HG03575 (cell line): ENCODE data around the gene TRMT10C.
"Not testable (repeated sequence)": the region's sequence is repeated elsewhere in the genome, so short reads cannot be mapped to it uniquely, and the experiment has no call there.

ENCODE experiments used
- ATAC-seq: cut with Tn5 transposase; IDR thresholded peaks from one replicate; pipeline ENCODE4 v1.9.1; 2021; ENCODE audit not compliant: unreplicated experiment, insufficient number of reproducible peaks, low FRiP score; ENCODE audit errors: extremely low read depth

The TRMT10C gene

DNA sequence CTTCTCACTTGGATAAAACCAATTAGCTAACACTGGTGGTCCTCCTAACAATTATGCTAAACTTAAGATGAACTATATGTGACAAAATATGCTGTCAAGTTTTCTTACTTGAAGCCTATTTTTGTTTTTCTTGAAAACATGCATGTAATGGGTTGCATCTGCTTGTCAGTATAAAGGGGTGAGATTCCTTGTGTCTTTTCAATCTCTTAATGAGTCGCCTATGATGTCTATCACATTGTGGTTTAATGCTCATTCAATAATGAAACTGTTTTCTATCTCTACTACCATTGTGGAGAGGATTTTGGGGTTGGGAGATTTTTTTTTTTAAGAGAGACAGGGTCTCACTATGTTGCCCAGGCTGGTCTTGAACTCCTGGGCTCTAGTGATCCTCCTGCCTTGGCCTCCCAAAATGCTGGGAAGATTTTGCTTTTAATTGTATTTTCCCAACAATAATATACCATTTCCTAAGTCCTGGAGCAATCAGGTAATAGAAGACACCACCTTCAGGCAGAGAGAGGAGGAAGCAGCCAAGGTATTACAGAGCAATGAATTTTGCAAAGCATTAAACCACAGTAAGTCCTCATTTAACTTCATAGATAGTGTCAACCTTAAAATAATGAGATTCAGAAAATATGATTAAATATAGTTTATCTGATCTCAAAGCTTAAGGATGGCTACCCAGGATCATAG lies 17.4 kb upstream of the TRMT10C start:
- no peak for ATAC-seq

GRCh38 chr3:101548527-101549105 lies 13.1 kb upstream of the TRMT10C start:
- no peak for ATAC-seq

DNA sequence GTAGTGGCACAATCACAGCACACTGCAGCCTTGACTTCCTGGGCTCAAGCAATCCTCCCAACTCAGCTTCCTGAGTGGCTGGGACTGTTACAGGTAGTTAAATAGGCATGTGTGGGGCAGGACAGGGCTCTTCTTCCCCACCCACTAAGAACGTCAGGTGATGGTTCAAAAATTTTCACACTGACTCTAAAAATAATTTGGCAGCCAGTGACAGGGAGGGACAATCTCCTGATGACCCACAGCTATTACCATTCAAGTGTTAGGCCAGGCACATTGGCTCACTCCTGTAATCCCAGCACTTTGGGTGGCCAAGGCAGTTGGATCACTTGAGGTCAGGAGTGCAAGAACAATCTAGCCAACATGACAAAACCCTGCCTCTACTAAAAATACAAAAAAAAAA lies 12.2 kb upstream of the TRMT10C start:
- no peak for ATAC-seq

DNA sequence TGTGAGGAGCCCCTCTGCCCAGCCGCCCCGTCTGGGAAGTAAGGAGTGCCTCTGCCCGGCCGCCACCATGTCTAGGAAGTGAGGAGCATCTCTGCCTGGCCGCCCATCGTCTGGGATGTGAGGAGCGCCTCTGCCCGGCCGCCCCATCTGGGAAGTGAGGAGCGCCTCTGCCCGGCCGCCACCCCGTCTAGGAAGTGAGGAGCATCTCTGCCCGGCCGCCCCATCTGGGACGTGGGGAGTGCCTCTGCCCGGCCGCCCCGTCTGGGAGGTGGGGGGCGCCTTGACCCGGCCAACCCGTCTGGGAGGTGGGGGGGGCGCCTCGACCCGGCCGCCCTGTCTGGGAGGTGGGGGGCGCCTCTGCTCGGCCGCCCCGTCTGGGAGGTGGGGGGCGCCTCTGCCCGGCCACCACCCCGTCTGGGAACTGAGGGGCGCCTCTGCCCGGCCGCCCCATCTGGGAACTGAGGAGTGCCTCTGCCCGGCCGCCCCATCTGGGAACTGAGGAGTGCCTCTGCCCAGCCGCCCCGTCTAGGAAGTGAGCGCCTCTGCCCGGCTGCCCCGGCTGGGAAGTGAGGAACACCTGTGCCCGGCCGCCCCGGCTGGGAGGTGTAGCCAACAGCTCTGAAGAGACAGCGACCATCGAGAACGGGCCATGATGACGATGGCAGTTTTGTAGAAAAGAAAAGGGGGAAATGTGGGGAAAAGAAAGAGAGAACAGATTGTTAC lies 10.1 kb upstream of the TRMT10C start:
- ATAC-seq, result not testable (repeated sequence)

DNA sequence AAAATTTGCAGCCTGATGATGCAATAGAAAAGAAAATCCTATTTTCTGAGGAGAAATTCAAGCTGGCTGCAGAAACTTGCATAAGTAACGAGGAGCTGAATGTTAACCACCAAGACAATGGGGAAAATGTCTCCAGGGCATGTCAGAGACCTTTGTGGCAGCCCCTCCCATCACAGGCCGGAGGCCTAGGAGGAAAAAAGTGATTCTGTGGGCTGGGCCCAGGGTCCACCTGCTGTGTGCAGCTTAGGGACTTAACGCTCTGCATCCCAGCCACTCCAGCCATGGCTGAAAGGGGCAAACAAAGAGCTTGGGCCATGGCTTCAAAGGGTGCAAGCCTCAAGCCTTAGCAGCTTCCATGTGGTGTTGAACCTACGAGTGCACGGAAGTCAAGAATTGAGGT lies 8.3 kb upstream of the TRMT10C start:
- ATAC-seq, result not testable (repeated sequence)

GRCh38 chr3:101556064-101556463 lies 5.6 kb upstream of the TRMT10C start:
- no peak for ATAC-seq

DNA sequence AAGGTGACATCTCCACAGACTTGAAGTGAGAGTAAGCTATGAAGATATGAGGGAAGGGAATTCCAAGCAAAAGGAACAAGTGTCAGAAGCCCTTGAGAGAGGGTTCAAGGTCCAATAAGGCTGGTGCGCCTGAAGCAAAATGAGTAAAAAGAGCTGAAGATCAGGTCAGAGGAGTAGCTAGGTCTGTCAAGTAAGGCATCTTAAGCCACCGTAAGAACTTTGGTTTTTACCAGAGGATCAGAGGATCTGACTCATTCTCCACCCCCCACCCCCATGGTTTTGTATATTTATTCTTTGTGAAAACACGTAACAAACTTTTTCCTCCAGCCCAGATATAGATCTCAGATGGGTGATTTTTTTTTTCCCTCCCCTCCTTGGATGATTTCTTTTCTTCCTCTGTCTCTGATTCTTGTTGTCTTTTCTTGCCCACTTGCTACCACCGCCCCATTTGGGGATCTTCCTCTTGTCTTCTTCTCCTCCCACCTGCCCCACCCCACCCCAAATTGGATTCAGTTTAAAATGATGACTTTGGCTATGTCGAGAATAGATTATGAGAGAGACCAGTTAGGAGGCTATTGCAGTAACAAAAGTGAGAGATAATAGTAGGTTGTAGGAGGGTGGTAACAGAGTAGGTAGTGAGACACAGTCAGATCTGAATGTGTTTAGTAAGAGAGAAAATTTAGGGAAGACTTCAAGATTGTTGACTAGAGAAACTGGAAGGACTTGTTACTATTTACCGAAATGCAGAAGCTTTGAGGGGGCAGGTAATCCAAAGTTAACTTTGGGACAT lies 6.1 kb downstream of the TRMT10C start:
- ATAC-seq, result no peak

- ATAC-seq, result no peak
Measured at GRCh38 chr3:101571028-101571895, 9.6 kb downstream of the TRMT10C start.

DNA sequence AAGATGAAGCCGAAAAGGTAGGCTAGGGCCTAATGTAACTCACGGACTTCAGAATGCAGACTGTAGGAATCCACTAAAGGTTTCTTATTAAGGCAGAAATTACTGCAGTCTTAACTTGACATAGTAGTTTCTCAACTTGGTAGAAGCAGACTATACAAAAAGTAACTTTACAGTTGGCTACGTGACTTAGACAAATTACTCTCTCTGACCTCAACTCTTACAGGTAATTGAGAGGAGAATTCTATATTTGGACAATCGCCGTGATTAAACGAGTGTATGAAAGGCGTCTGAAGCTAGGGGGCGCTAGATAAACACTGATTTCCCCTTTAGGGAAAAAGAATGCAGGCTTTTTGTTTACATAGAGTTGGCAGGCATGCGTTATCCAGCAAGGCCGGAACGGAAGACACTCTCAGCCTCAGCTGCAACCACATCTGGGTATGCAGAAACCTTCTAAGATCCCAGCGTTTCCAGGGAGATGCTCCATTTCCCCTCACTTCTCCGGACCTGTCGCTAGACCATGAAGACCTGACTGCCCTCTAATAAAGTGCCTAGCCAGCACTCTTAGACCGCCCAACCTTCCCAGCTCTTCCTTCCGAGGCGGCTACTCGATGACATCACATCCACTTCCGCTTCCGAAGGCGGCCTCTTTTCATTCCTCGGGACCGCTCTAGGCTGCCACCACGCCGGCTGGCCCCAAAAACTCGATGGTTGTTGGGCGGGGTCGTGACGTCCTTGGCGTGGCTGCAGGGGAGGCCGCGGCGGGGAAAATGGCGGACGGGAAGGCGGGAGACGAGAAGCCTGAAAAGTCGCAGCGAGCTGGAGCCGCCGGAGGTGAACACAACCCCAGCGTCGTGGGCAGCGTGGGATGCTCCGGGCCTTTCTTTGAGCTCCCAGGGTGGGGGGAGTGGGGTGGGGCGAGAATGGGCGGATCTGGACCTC lies 12.1 kb downstream of the TRMT10C start, which contains the start of gene PCNP:
Gene PCNP (plus strand): TSS at position 732 of the 939 bp plus-strand sequence. CDS start 36 bp downstream, at position 768.
- peak; percentile 55 for ATAC-seq

DNA sequence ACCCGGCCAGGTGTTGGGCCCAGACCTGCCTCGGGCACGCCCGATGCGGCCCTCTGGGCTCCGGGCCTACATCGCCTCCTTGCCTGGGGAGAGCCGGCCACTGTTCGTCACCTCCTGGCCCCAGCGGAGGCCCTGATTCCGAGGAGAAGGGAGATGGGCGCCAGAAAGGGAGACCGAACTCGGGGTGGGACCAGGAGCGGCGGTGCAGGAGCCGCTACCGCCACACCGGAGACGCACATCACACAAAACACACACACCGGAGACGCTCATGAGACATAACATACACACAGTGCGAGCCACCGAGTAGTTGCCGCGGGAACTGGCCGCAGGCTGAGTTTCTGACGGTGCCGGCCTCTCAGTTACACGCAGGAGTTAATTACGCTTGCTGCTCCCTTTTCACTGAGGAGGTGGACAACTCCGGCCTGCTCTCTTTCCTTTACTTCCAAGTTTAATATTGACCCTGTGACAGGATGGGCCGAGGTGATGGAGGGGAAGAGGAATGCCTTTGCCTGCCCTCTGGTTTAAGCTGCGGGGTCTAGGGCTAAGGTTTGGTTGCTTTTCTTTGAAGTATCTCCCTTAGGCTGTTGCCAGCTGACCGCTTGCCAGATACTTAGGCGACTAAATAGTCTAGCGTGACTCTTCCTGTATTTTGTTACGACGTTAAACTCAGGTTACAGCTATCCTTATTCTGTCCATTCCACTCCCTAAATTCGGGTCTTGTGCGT lies 12.9 kb downstream of the TRMT10C start:
- ATAC-seq, result peak; percentile 21

DNA sequence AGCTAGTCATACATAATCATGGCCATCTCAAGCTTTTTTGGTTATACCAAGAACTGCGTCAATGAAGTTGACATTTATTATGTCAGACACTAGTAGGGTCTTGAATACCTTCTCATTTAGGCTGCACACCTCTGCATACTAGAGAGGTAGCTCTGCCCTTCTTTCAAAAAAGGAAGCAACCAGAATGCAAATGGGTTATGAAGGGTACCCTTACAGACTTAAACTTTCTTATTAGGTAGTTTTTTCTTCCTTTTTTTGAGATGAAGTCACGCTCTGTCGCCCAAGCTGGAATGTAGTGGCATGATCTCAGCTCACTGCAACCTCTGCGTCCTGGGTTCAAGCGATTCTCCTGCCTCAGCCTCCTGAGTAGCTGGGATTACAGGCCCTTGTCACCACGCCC lies 15.6 kb downstream of the TRMT10C start:
- no peak for ATAC-seq

- ATAC-seq, result no peak
Measured at GRCh38 chr3:101588616-101589015, 26.9 kb downstream of the TRMT10C start.

DNA sequence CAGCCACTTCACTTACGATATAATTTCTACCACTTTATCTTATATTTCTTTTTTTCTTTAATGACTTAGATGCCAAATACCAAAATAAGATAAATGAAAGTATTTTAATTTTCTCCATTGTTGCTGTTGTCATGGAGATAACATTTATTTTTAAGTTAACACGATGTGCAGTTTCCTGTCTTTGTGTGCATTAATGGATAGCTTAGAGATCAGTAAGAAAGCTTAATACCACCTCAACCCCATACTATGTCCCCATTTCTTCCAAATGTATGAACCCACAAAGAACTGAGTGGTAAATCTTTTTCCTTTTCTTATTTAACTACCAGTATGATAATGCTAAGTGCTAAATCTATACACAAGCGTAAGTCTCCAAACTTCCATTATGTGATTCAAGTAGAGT lies 29.4 kb downstream of the TRMT10C start:
- ATAC-seq, result no peak

DNA sequence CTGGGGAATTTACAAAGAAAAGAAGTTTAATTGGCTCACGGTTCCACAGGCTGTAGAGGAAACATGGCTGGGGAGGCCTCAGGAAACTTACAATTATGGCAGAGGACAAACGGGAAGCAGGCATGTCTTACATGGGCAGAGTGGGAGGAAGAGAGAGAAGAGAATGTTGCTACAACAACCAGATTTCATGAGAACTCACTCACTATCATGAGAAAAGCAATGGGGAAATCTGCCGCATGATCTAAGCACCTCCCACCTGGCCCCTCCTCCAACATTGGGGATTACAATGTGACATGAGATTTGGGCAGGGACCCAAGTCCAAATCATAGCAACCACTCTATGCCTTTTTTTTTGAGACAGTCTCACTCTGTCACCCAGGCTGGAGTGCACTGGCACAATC lies 41.1 kb downstream of the TRMT10C start:
- ATAC-seq, result no peak

- ATAC-seq, result no peak
Measured at GRCh38 chr3:101603184-101603583, 41.5 kb downstream of the TRMT10C start.

- ATAC-seq, result not testable (repeated sequence)
Measured at GRCh38 chr3:101605398-101605797, 43.7 kb downstream of the TRMT10C start.

DNA sequence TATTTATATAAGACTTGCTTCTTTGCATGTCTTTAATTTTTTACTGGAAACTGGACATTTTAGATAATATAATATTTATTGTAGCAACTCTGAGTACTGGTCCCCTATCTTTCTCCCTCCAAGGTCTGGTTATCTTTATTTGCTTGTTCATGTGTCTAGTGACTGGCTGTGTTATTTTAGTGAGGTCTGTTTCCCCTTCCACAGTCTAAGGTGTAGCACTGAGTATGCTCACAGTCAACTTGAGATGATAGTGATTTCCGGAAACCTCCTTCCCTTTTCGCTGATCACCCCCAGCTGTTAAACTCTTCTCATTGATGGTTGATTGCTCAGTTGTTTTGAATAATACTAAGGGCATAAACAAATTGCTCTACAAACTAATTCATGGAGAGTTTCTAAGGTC lies 49.4 kb downstream of the TRMT10C start:
- ATAC-seq, result no peak
